ENCODE results near the gene MRPL50.
A peak's percentile ranks its signal among the peaks of the same experiment; 100 is the strongest.

The MRPL50 gene

DNA sequence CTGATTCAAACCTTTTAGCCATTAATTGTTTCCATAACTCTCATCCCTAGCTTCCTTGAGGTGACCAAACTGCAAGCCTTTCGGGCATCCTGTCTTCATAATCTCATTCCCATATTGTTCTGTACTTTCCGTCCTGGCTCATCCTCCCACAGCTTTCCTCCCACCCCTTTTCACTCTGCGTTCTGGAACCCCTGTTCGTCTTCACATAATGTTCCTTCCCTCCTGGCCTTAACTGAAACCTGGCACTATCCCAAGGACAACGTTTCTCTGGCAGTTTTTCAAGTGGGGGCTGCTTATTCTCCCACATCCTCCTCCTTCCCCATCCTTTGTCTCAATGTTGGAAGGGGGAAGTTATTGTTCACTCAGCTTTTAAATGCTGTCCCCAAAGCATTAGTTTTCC lies 1.7 kb upstream of the MRPL50 start:
- peaks cover 61% of the 10 kb centered on the region for H3K79me2 ChIP-seq (ENCODE audit: insufficient read depth, low read depth)
- H3K9ac ChIP-seq, result no peak overlapping the region
- no peak overlapping the region for H2AFZ ChIP-seq (ENCODE audit: low read depth)
- peak overlapping the region; percentile 81; the same call in 1 of the 2 replicates for H3K4me2 ChIP-seq
- no peaks in the 10 kb centered on the region for H3K27me3 ChIP-seq (ENCODE audit: insufficient read depth, low read depth)
- H3K4me3 ChIP-seq (IDR thresholded peaks at IDR 0.05; ENCODE audit: insufficient read depth, low read depth, low read length), result no peak overlapping the region
- TF ChIP-seq, protein P1, sequence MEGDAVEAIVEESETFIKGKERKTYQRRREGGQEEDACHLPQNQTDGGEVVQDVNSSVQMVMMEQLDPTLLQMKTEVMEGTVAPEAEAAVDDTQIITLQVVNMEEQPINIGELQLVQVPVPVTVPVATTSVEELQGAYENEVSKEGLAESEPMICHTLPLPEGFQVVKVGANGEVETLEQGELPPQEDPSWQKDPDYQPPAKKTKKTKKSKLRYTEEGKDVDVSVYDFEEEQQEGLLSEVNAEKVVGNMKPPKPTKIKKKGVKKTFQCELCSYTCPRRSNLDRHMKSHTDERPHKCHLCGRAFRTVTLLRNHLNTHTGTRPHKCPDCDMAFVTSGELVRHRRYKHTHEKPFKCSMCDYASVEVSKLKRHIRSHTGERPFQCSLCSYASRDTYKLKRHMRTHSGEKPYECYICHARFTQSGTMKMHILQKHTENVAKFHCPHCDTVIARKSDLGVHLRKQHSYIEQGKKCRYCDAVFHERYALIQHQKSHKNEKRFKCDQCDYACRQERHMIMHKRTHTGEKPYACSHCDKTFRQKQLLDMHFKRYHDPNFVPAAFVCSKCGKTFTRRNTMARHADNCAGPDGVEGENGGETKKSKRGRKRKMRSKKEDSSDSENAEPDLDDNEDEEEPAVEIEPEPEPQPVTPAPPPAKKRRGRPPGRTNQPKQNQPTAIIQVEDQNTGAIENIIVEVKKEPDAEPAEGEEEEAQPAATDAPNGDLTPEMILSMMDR (conservative IDR thresholded peaks at IDR 0.05; ENCODE audit: low read depth, low read length), result no peak
- H3K36me3 ChIP-seq (ENCODE audit: insufficient read depth), result peaks cover 9% of the 10 kb centered on the region
- peaks cover 37% of the 10 kb centered on the region for H3K4me1 ChIP-seq (ENCODE audit: low read depth, poor library complexity, severe bottlenecking)
- H3K27ac ChIP-seq, result no peak overlapping the region
- no peaks in the 10 kb centered on the region for H4K20me1 ChIP-seq (ENCODE audit: insufficient read depth)

DNA sequence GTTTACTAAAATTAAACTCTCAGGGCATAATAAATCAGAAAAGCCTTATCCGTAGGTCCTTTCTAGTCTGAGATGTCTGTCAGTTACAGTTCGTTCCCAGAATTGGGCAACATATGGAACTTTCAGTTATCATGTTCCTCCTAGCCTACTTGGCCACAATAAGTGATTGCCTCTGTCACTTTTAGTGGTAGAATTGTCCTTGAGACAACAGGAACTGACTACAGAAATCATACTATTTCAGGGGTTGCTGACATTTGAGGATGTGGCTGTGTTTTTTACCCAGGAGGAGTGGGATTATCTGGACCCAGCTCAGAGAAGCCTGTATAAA lies 1.2 kb upstream of the MRPL50 start:
- Histone ChIP-seq H3K79me2 (ENCODE audit: insufficient read depth, low read depth) (peaks cover 66% of the 10 kb centered on the region), H3K27me3 (ENCODE audit: insufficient read depth, low read depth) (no peaks in the 10 kb centered on the region), H3K9ac (peak overlapping the region; percentile 92; the same call in 1 of the 2 replicates), H3K36me3 (ENCODE audit: insufficient read depth) (peaks cover 7% of the 10 kb centered on the region), H3K27ac (no peak overlapping the region; the same call in 1 of the 2 replicates), H3K4me2 (peak overlapping the region; percentile 81), H4K20me1 (ENCODE audit: insufficient read depth) (no peaks in the 10 kb centered on the region), H3K4me1 (ENCODE audit: low read depth, poor library complexity, severe bottlenecking) (peaks cover 37% of the 10 kb centered on the region), H2AFZ (ENCODE audit: low read depth) (0 out of 2 replicates have a peak overlapping the region, but pooled peaks have one; percentile 43), H3K4me3 (IDR thresholded peaks at IDR 0.05; ENCODE audit: insufficient read depth, low read depth, low read length) (no peak overlapping the region)
- TF ChIP-seq, protein P1 (conservative IDR thresholded peaks at IDR 0.05; ENCODE audit: low read depth, low read length), result no peak

DNA sequence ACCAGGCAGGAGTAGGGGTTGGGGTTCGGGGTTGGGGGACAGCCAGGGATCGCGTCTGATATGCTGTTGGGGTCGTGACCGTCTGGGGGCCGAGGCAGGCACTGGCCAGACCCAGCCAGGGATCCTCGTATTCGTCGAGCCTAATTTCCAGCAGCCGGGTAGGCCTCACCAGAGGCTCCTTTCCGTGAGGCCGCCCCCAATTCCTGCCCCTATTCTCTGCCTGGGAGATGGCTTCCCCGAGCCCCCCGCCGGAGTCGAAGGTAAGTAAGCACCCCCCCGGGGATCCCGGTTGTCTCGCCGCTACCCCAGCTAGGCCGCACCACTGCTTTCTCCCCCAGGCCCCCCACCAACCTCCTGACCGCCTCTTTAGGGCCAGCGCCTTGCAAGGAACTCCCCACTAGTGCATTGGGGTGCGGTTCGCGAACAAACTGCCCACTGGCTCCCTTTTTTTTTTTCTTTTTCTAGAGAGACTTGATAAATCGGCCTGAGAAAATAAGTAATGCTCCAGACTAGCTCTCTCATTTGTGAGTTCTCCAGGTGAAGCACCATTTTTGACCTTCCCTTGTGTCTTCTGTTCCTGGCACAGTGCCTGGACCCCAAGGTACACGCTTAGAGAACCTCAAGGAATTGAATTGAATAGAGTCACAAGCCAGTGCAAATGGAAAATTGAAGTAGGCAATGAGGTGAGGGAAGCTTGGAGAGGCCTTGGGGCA lies 668 bp upstream of the MRPL50 start:
- no peaks in the 10 kb centered on the region for H4K20me1 ChIP-seq (ENCODE audit: insufficient read depth)
- H3K4me1 ChIP-seq (ENCODE audit: low read depth, poor library complexity, severe bottlenecking), result peaks cover 37% of the 10 kb centered on the region
- H3K4me2 ChIP-seq, result peak overlapping the region; percentile 81
- no peaks in the 10 kb centered on the region for H3K27me3 ChIP-seq (ENCODE audit: insufficient read depth, low read depth)
- TF ChIP-seq, protein P1 (conservative IDR thresholded peaks at IDR 0.05; ENCODE audit: low read depth, low read length), result no peak
- peak overlapping the region; percentile 44 for H3K27ac ChIP-seq
- peaks cover 72% of the 10 kb centered on the region for H3K79me2 ChIP-seq (ENCODE audit: insufficient read depth, low read depth)
- H3K4me3 ChIP-seq (IDR thresholded peaks at IDR 0.05; ENCODE audit: insufficient read depth, low read depth, low read length), result peak overlapping the region; percentile 69
- peak overlapping the region; percentile 92 for H3K9ac ChIP-seq
- H2AFZ ChIP-seq (ENCODE audit: low read depth), result peak overlapping the region; percentile 43; the same call in 1 of the 2 replicates
- peaks cover 7% of the 10 kb centered on the region for H3K36me3 ChIP-seq (ENCODE audit: insufficient read depth)

DNA sequence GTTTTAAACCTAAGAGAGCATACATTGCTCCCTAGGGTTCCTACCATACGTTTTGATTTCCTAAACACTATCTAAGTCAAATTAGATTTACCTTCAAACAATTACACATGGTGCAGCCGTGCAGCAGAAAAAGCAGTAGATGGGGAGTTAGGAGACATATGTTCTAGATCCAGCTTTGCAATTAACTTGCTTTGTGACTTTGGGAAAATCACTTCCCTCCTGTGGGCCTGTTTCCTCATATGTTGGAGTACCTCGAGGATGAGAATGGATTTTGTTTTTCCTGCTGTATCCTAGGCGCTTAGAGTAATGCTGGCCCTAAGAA lies 711 bp downstream of the MRPL50 start:
- Histone ChIP-seq H3K4me1 (ENCODE audit: low read depth, poor library complexity, severe bottlenecking) (peaks cover 37% of the 10 kb centered on the region), H2AFZ (ENCODE audit: low read depth) (peak overlapping the region; percentile 68; the same call in 1 of the 2 replicates), H3K36me3 (ENCODE audit: insufficient read depth) (peaks cover 7% of the 10 kb centered on the region), H3K4me3 (IDR thresholded peaks at IDR 0.05; ENCODE audit: insufficient read depth, low read depth, low read length) (peak overlapping the region; percentile 69), H3K27ac (peak overlapping the region; percentile 82), H3K4me2 (peak overlapping the region; percentile 99), H3K79me2 (ENCODE audit: insufficient read depth, low read depth) (peaks cover 85% of the 10 kb centered on the region), H4K20me1 (ENCODE audit: insufficient read depth) (peaks cover 2% of the 10 kb centered on the region; the same call in 1 of the 2 replicates), H3K9ac (peak overlapping the region; percentile 92), H3K27me3 (ENCODE audit: insufficient read depth, low read depth) (no peaks in the 10 kb centered on the region)
- TF ChIP-seq, protein P1 (conservative IDR thresholded peaks at IDR 0.05; ENCODE audit: low read depth, low read length), result no peak

All from KMS-11 (cell line).